ENCODE results near the gene RASA3.
"Not testable (repeated sequence)": the region's sequence is repeated elsewhere in the genome, so short reads cannot be mapped to it uniquely, and the experiment has no call there.

Gene RASA3

GRCh38 chr13:114125589-114125988 lies 6.8 kb downstream of the RASA3 start:
- FAIRE-seq = no peak

GRCh38 chr13:114124921-114125320 lies 7.5 kb downstream of the RASA3 start:
- no peak for FAIRE-seq

- FAIRE-seq = no peak
Measured at GRCh38 chr13:114124431-114124830, 8.0 kb downstream of the RASA3 start.

GRCh38 chr13:114123876-114124275 lies 8.5 kb downstream of the RASA3 start:
- no peak for FAIRE-seq

GRCh38 chr13:114123448-114123847 lies 9.0 kb downstream of the RASA3 start:
- FAIRE-seq = no peak

GRCh38 chr13:114122591-114123211 lies 9.7 kb downstream of the RASA3 start:
- FAIRE-seq = no peak

GRCh38 chr13:114122127-114122511 lies 10.3 kb downstream of the RASA3 start:
- no peak for FAIRE-seq

GRCh38 chr13:114121496-114122126 lies 10.8 kb downstream of the RASA3 start:
- FAIRE-seq = no peak

- no peak for FAIRE-seq
Measured at GRCh38 chr13:114121031-114121430, 11.4 kb downstream of the RASA3 start.

GRCh38 chr13:114120591-114121011 lies 11.8 kb downstream of the RASA3 start:
- FAIRE-seq = no peak

- FAIRE-seq = no peak
Measured at GRCh38 chr13:114119196-114119595, 13.2 kb downstream of the RASA3 start.

GRCh38 chr13:114118511-114119123 lies 13.8 kb downstream of the RASA3 start:
- no peak for FAIRE-seq

- FAIRE-seq = no peak
Measured at GRCh38 chr13:114118086-114118485, 14.3 kb downstream of the RASA3 start.

- not testable (repeated sequence) for FAIRE-seq
Measured at GRCh38 chr13:114117341-114117874, 15.0 kb downstream of the RASA3 start.

- no peak for FAIRE-seq
Measured at GRCh38 chr13:114116734-114117133, 15.7 kb downstream of the RASA3 start.

GRCh38 chr13:114115796-114116195 lies 16.6 kb downstream of the RASA3 start:
- no peak for FAIRE-seq

- FAIRE-seq = no peak
Measured at GRCh38 chr13:114115191-114115671, 17.2 kb downstream of the RASA3 start.

- not testable (repeated sequence) for FAIRE-seq
Measured at GRCh38 chr13:114114666-114115065, 17.8 kb downstream of the RASA3 start.

GRCh38 chr13:114114006-114114640 lies 18.3 kb downstream of the RASA3 start:
- no peak for FAIRE-seq

GRCh38 chr13:114113395-114113794 lies 19.0 kb downstream of the RASA3 start:
- not testable (repeated sequence) for FAIRE-seq

- no peak for FAIRE-seq
Measured at GRCh38 chr13:114112826-114113322, 19.5 kb downstream of the RASA3 start.

- FAIRE-seq = no peak
Measured at GRCh38 chr13:114112231-114112825, 20.1 kb downstream of the RASA3 start.

- no peak for FAIRE-seq
Measured at GRCh38 chr13:114111577-114111976, 20.8 kb downstream of the RASA3 start.

Measured in islet of Langerhans (tissue), 1 donor.